A172 (cell line): ENCODE measurements around the gene DEDD2. TPM values are rescaled to one million over a fixed set of nuclear protein-coding genes. Genes with fewer than 3 reads are reported as not detected.
A peak's percentile ranks its signal among the peaks of the same experiment; 100 is the strongest.

Experiments
- DNase-seq: peaks from one replicate; pipeline ENCODE4 v3.0.0-alpha.2; 2015; ENCODE audit warnings: low spot score
- total RNA-seq: library from RNA; depleted of rRNA; stranded (reverse); fragments of >200 nt; shearing (Covaris generic); gene quantifications from 2 replicates; pipeline ENCODE4 v1.2.3, GENCODE V29; 2014

The DEDD2 gene
- total RNA-seq, 1 experiment from 2014 or later, result 75.4 TPM

- no peak for DNase-seq
These were observed 31.8 kb upstream of the DEDD2 start for GRCh38 chr19:42249149-42249750.

GRCh38 chr19:42248270-42249148 is 31.0 kb upstream of the DEDD2 start:
- DNase-seq, result no peak

GRCh38 chr19:42247640-42248199 is 30.2 kb upstream of the DEDD2 start:
- no peak for DNase-seq

GRCh38 chr19:42246922-42247639 is 29.6 kb upstream of the DEDD2 start:
- no peak for DNase-seq

- DNase-seq, result peak; percentile 75
These were observed 28.9 kb upstream of the DEDD2 start for GRCh38 chr19:42246143-42246921.

GRCh38 chr19:42245231-42245630 is 27.8 kb upstream of the DEDD2 start:
- no peak for DNase-seq

- DNase-seq, result peak; percentile 92
These were observed 27.1 kb upstream of the DEDD2 start for GRCh38 chr19:42244347-42245220.

- DNase-seq, result peak; percentile 98
These were observed 25.3 kb upstream of the DEDD2 start, which contains the start of gene GSK3A for GRCh38 chr19:42242512-42243409. Gene GSK3A (minus strand): TSS chr19:42242602. CDS start chr19:42242465, 137 bp downstream.

- DNase-seq, result no peak
These were observed 24.6 kb upstream of the DEDD2 start for GRCh38 chr19:42242069-42242511.

- DNase-seq, result no peak
These were observed 23.8 kb upstream of the DEDD2 start for GRCh38 chr19:42241279-42241678.

GRCh38 chr19:42239544-42240220 is 22.2 kb upstream of the DEDD2 start:
- no peak for DNase-seq

GRCh38 chr19:42235181-42235580 is 17.7 kb upstream of the DEDD2 start:
- no peak for DNase-seq

- no peak for DNase-seq
These were observed 16.9 kb upstream of the DEDD2 start for GRCh38 chr19:42234364-42234763.

GRCh38 chr19:42233678-42234292 is 16.3 kb upstream of the DEDD2 start:
- DNase-seq, result no peak

- no peak for DNase-seq
These were observed 15.6 kb upstream of the DEDD2 start for GRCh38 chr19:42233106-42233505.

GRCh38 chr19:42232435-42232834 is 15.0 kb upstream of the DEDD2 start:
- DNase-seq, result no peak

GRCh38 chr19:42230571-42230970 is 13.1 kb upstream of the DEDD2 start:
- no peak for DNase-seq

- peak; percentile 51 for DNase-seq
These were observed 12.4 kb upstream of the DEDD2 start for GRCh38 chr19:42229855-42230351.
